ENCODE measurements around the gene TMEM233.

DNA sequence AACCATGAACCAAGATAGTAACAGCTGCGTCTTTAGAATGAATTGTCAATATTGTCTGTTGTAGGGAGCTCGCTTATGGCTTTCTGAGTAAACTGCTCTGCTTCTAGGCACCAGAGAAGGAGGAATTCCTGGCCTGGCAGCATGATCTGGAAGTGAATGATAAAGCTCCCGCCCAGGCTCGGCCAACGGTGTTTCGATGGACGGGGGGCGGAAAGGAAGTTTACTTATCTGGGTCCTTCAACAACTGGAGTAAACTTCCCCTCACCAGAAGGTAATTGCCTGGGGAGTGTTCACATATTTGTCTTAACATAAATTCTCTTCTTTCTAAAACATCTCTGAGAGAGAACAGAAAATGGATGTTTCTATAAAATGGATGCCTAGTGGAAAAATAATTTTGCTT is 78.6 kb downstream of the TMEM233 start:
- TF ChIP-seq, protein P1, sequence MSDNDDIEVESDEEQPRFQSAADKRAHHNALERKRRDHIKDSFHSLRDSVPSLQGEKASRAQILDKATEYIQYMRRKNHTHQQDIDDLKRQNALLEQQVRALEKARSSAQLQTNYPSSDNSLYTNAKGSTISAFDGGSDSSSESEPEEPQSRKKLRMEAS (IDR thresholded peaks at IDR 0.05; ENCODE audit: low read depth, low read length): no peak
- TF ChIP-seq, protein P2, sequence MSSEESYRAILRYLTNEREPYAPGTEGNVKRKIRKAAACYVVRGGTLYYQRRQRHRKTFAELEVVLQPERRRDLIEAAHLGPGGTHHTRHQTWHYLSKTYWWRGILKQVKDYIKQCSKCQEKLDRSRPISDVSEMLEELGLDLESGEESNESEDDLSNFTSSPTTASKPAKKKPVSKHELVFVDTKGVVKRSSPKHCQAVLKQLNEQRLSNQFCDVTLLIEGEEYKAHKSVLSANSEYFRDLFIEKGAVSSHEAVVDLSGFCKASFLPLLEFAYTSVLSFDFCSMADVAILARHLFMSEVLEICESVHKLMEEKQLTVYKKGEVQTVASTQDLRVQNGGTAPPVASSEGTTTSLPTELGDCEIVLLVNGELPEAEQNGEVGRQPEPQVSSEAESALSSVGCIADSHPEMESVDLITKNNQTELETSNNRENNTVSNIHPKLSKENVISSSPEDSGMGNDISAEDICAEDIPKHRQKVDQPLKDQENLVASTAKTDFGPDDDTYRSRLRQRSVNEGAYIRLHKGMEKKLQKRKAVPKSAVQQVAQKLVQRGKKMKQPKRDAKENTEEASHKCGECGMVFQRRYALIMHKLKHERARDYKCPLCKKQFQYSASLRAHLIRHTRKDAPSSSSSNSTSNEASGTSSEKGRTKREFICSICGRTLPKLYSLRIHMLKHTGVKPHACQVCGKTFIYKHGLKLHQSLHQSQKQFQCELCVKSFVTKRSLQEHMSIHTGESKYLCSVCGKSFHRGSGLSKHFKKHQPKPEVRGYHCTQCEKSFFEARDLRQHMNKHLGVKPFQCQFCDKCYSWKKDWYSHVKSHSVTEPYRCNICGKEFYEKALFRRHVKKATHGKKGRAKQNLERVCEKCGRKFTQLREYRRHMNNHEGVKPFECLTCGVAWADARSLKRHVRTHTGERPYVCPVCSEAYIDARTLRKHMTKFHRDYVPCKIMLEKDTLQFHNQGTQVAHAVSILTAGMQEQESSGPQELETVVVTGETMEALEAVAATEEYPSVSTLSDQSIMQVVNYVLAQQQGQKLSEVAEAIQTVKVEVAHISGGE (CRISPR knock-in tag; IDR thresholded peaks at IDR 0.05): no peak
- TF ChIP-seq CREB1 (IDR thresholded peaks at IDR 0.05; ENCODE audit: low read depth) (no peak), EGR1 (IDR thresholded peaks at IDR 0.05; ENCODE audit: borderline replicate concordance in 1 of 2, low read depth in 2 of 2, low read length in 2 of 2) (no peak), SP1 (IDR thresholded peaks at IDR 0.05; ENCODE audit: low read depth, low read length) (no peak), SUZ12 (IDR thresholded peaks at IDR 0.05; ENCODE audit: unreplicated experiment) (no peak), POLR2A (IDR thresholded peaks at IDR 0.05; ENCODE audit: low read depth, low read length) (no peak), HCFC1 (IDR thresholded peaks at IDR 0.05; ENCODE audit: low read length) (no peak)
- TF ChIP-seq, protein P3, sequence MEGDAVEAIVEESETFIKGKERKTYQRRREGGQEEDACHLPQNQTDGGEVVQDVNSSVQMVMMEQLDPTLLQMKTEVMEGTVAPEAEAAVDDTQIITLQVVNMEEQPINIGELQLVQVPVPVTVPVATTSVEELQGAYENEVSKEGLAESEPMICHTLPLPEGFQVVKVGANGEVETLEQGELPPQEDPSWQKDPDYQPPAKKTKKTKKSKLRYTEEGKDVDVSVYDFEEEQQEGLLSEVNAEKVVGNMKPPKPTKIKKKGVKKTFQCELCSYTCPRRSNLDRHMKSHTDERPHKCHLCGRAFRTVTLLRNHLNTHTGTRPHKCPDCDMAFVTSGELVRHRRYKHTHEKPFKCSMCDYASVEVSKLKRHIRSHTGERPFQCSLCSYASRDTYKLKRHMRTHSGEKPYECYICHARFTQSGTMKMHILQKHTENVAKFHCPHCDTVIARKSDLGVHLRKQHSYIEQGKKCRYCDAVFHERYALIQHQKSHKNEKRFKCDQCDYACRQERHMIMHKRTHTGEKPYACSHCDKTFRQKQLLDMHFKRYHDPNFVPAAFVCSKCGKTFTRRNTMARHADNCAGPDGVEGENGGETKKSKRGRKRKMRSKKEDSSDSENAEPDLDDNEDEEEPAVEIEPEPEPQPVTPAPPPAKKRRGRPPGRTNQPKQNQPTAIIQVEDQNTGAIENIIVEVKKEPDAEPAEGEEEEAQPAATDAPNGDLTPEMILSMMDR (IDR thresholded peaks at IDR 0.05 in 2 of 3, conservative IDR thresholded peaks at IDR 0.05 in 1 of 3; ENCODE audit: control insufficient read depth in 2 of 3, extremely low read depth in 1 of 3, insufficient read depth in 1 of 3, low read depth in 3 of 3, low read length in 3 of 3): no peak

Measured in GM12878 (cell line).